A549 (cell line): ENCODE results near the gene MMUT. TPM values are rescaled to one million over a fixed set of nuclear protein-coding genes. Genes with fewer than 3 reads are reported as not detected.
"Not testable (repeated sequence)": the region's sequence is repeated elsewhere in the genome, so short reads cannot be mapped to it uniquely, and the experiment has no call there.

Experiments used
- ATAC-seq, 2 experiments: fragments of 200-7000 bp in 1 of 2; fragments of >200 bp in 1 of 2; cut with Nextera tagmentation in 1 of 2; cut with Tn5 transposase in 1 of 2; 3 replicates each; pipeline versions ENCODE4 v1.8.0 to v1.9.1; 2018 to 2020; ENCODE audit warnings: mild to moderate bottlenecking in 1 of 2, moderate library complexity in 1 of 2
- CTCF ChIA-PET: fragments of 300-600 bp; sonication (Branson Sonifier 250); formaldehyde crosslinking; extraction: SDS; loops from one replicate; lab custom pipeline; 2021; ENCODE audit warnings: antibody characterized with exemption, inconsistent platforms; lab: Yijun Ruan, JAX
- POLR2A ChIA-PET: fragments of 350-600 bp; formaldehyde crosslinking; extraction: SDS; loops from one replicate; lab custom pipeline; 2021; ENCODE audit warnings: antibody characterized with exemption, inconsistent platforms; lab: Yijun Ruan, JAX
- DNase-seq, 2 experiments: peaks; one replicate each; pipeline versions ENCODE4 v3.0.0 to v3.0.0-alpha.2; 2011 to 2016; ENCODE audit warnings: low read depth in 1 of 2, low spot score in 1 of 2
- FAIRE-seq: peaks from 2 replicates; lab custom pipeline; 2011; peaks lifted over from hg19 to GRCh38; lab: Jason Lieb, UNC
- H3K27ac ChIP-seq, 2 experiments: fragments of >200 bp; sonication (Bioruptor Twin); formaldehyde crosslinking; 3 replicates each; pipeline ENCODE4 v1.5.1; 2016 to 2017
- H3K4me1 ChIP-seq: fragments of >200 bp; sonication (Bioruptor Twin); formaldehyde crosslinking; 3 replicates; pipeline ENCODE4 v1.6.1; 2016
- H3K4me2 ChIP-seq: fragments of >200 bp; sonication (Bioruptor Twin); formaldehyde crosslinking; 3 replicates; pipeline ENCODE4 v1.6.1; 2016
- H3K4me3 ChIP-seq: fragments of >200 bp; sonication (Bioruptor Twin); formaldehyde crosslinking; 3 replicates; pipeline ENCODE4 v1.5.1; 2016
- H3K9me3 ChIP-seq: fragments of >200 bp; sonication (Bioruptor Twin); formaldehyde crosslinking; 3 replicates; pipeline ENCODE4 v1.6.1; 2016
- BHLHE40 ChIP-seq: IDR thresholded peaks from 2 replicates; pipeline ENCODE4 v1.6.1; 2012; ENCODE audit warnings: low read depth, low read length, inconsistent platforms
- CBX2 ChIP-seq: fragments of 200-600 bp; sonication (generic); IDR thresholded peaks from 2 replicates; pipeline ENCODE4 v1.6.1; 2016; ENCODE audit warnings: low read depth, mild to moderate bottlenecking, borderline replicate concordance
- FOSB ChIP-seq: fragments of 250-450 bp; sonication (Bioruptor Pico); IDR thresholded peaks from 2 replicates; pipeline ENCODE4 v1.5.0; 2020; ENCODE audit warnings: mild to moderate bottlenecking, moderate library complexity
- FOSL2 ChIP-seq, 2 experiments: fragments of 450-650 bp in 1 of 2; fragments of >200 bp in 1 of 2; sonication (Bioruptor Twin) in 1 of 2; formaldehyde crosslinking; IDR thresholded peaks; 2 replicates each; pipeline versions ENCODE4 v1.5.0 to v1.6.1; 2016 to 2020; ENCODE audit warnings: mild to moderate bottlenecking in 1 of 2, moderate library complexity in 1 of 2
- GATA3 ChIP-seq: IDR thresholded peaks from 2 replicates; pipeline ENCODE4 v1.6.1; 2012; ENCODE audit warnings: borderline replicate concordance
- HOXB13 ChIP-seq: fragments of 250-450 bp; sonication (Bioruptor Pico); IDR thresholded peaks from 2 replicates; pipeline ENCODE4 v1.5.0; 2020; ENCODE audit warnings: low read depth, mild to moderate bottlenecking, moderate library complexity
- HOXB5 ChIP-seq: fragments of 250-450 bp; sonication (Bioruptor Pico); IDR thresholded peaks from 2 replicates; pipeline ENCODE4 v1.5.0; 2020; ENCODE audit warnings: mild to moderate bottlenecking, moderate library complexity
- JUNB ChIP-seq: fragments of >200 bp; sonication (Bioruptor Twin); formaldehyde crosslinking; IDR thresholded peaks from 2 replicates; pipeline ENCODE4 v1.6.1; 2016
- RARB ChIP-seq: fragments of 250-450 bp; sonication (Bioruptor Pico); IDR thresholded peaks from 2 replicates; pipeline ENCODE4 v1.8.0; 2021; ENCODE audit warnings: mild to moderate bottlenecking, moderate library complexity
- SREBF2 ChIP-seq: fragments of 450-650 bp; IDR thresholded peaks from 2 replicates; pipeline ENCODE4 v1.6.1; 2014; ENCODE audit warnings: mild to moderate bottlenecking, moderate library complexity
- ZC3H11A ChIP-seq: fragments of 450-650 bp; IDR thresholded peaks from 2 replicates; pipeline ENCODE4 v1.6.1; 2014; ENCODE audit warnings: antibody characterized with exemption, mild to moderate bottlenecking
- ZFP36 ChIP-seq: fragments of 450-650 bp; IDR thresholded peaks from 2 replicates; pipeline ENCODE4 v1.6.1; 2014; ENCODE audit warnings: borderline replicate concordance; ENCODE audit not compliant: partially characterized antibody
- ZSCAN20 ChIP-seq: fragments of 250-450 bp; sonication (Bioruptor Pico); IDR thresholded peaks from 2 replicates; pipeline ENCODE4 v1.8.0; 2022; ENCODE audit warnings: mild to moderate bottlenecking, moderate library complexity
- WGBS: methylation state at CpG from one replicate; pipeline ENCODE4 v1.1.6; 2017; ENCODE audit errors: missing lambda C conversion rate; 5-methylcytosine and 5-hydroxymethylcytosine counted together
- polyA plus RNA-seq, 4 experiments: library from polyadenylated mRNA; depleted of rRNA in 3 of 4; stranded (reverse); fragments of >200 nt; fragmentation: RNase III in 1 of 4; extraction: RNeasy Plus Mini Kit Qiagen cat#74134 plus additional on column Dnase treatment in 1 of 4; gene quantifications; 2 replicates in 3 of 4; 3 replicates in 1 of 4; pipeline ENCODE4 v1.2.3, GENCODE V29; 2011 to 2017
- TF ChIP-seq, protein P1 (sequence below): fragments of >200 bp; sonication (Bioruptor Twin); formaldehyde crosslinking; IDR thresholded peaks from 3 replicates; pipeline ENCODE4 v1.6.1; 2016
- TF ChIP-seq, protein P2 (sequence below): fragments of >200 bp; sonication (Bioruptor Twin); formaldehyde crosslinking; IDR thresholded peaks from 3 replicates; pipeline ENCODE4 v1.5.1; 2016
- TF ChIP-seq, protein P3 (sequence below): fragments of 200-600 bp; sonication (generic); IDR thresholded peaks from 2 replicates; pipeline ENCODE4 v1.6.1; 2016; ENCODE audit warnings: antibody characterized with exemption, mild to moderate bottlenecking, moderate library complexity
- TF ChIP-seq, protein P4 (sequence below): IDR thresholded peaks from 2 replicates; pipeline ENCODE4 v1.6.1; 2012
- TF ChIP-seq, protein P5 (sequence below): fragments of >200 bp; sonication (Bioruptor Twin); formaldehyde crosslinking; IDR thresholded peaks from 2 replicates; pipeline ENCODE4 v1.6.1; 2016
- TF ChIP-seq, protein P6 (sequence below): fragments of 450-650 bp; IDR thresholded peaks from 2 replicates; pipeline ENCODE4 v1.6.1; 2014; ENCODE audit warnings: antibody characterized with exemption

MMUT gene
- polyA plus RNA-seq, 2 of the 4 experiments (the other 2 are of a cell fraction): 6.6 to 14.3 TPM

DNA sequence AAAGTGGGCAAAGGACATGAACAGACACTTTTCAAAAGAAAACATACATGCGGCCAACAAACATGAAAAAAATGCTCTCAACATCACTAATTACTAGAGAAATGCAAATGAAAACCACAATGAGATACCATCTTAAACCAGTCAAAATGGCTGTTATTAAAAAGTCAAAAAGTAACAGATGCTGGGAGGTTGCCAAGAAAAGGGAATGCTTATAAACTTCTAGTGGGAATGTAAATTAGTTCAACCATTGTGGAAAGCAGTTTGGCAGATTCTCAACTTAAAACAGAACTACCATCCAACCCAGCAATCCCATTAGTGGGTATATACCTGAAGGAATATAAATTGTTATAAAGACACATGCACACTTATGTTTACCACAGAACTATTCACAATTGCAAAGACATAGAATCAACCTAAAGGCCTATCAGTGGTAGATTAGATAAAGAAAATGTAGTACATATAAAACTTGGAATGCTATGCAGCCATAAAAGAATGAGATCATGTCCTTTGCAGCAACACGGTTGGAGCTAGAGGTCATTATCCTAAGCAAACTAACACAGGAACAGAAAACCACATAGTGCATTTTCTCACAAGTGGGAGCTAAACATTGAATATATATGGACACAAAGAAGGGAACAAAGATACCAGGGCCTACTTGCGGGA is 16.4 kb upstream of the MMUT start:
- Histone ChIP-seq H3K4me1 (no peaks in the 10 kb centered on the region), H3K4me3 (no peak overlapping the region), H3K27ac (no peak overlapping the region), H3K4me2 (no peak overlapping the region), H3K9me3 (no peaks in the 10 kb centered on the region)
- 78% methylated on average over 3 of the region's 3 CpGs for WGBS
- ChIA-PET CTCF (no interaction called here), POLR2A (no interaction called here)
- ATAC-seq (no peak), DNase-seq (no peak)
- TF ChIP-seq, protein P1, sequence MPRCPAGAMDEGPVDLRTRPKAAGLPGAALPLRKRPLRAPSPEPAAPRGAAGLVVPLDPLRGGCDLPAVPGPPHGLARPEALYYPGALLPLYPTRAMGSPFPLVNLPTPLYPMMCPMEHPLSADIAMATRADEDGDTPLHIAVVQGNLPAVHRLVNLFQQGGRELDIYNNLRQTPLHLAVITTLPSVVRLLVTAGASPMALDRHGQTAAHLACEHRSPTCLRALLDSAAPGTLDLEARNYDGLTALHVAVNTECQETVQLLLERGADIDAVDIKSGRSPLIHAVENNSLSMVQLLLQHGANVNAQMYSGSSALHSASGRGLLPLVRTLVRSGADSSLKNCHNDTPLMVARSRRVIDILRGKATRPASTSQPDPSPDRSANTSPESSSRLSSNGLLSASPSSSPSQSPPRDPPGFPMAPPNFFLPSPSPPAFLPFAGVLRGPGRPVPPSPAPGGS: no peak
- no peak for TF ChIP-seq ZSCAN20 (CRISPR knock-in tag)
- no peak for TF ChIP-seq FOSB
- TF ChIP-seq SREBF2: no peak
- TF ChIP-seq, protein P2, sequence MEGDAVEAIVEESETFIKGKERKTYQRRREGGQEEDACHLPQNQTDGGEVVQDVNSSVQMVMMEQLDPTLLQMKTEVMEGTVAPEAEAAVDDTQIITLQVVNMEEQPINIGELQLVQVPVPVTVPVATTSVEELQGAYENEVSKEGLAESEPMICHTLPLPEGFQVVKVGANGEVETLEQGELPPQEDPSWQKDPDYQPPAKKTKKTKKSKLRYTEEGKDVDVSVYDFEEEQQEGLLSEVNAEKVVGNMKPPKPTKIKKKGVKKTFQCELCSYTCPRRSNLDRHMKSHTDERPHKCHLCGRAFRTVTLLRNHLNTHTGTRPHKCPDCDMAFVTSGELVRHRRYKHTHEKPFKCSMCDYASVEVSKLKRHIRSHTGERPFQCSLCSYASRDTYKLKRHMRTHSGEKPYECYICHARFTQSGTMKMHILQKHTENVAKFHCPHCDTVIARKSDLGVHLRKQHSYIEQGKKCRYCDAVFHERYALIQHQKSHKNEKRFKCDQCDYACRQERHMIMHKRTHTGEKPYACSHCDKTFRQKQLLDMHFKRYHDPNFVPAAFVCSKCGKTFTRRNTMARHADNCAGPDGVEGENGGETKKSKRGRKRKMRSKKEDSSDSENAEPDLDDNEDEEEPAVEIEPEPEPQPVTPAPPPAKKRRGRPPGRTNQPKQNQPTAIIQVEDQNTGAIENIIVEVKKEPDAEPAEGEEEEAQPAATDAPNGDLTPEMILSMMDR: no peak
- TF ChIP-seq, protein P3, sequence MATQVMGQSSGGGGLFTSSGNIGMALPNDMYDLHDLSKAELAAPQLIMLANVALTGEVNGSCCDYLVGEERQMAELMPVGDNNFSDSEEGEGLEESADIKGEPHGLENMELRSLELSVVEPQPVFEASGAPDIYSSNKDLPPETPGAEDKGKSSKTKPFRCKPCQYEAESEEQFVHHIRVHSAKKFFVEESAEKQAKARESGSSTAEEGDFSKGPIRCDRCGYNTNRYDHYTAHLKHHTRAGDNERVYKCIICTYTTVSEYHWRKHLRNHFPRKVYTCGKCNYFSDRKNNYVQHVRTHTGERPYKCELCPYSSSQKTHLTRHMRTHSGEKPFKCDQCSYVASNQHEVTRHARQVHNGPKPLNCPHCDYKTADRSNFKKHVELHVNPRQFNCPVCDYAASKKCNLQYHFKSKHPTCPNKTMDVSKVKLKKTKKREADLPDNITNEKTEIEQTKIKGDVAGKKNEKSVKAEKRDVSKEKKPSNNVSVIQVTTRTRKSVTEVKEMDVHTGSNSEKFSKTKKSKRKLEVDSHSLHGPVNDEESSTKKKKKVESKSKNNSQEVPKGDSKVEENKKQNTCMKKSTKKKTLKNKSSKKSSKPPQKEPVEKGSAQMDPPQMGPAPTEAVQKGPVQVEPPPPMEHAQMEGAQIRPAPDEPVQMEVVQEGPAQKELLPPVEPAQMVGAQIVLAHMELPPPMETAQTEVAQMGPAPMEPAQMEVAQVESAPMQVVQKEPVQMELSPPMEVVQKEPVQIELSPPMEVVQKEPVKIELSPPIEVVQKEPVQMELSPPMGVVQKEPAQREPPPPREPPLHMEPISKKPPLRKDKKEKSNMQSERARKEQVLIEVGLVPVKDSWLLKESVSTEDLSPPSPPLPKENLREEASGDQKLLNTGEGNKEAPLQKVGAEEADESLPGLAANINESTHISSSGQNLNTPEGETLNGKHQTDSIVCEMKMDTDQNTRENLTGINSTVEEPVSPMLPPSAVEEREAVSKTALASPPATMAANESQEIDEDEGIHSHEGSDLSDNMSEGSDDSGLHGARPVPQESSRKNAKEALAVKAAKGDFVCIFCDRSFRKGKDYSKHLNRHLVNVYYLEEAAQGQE: no peak
- no peak for TF ChIP-seq ZFP36
- TF ChIP-seq, protein P4, sequence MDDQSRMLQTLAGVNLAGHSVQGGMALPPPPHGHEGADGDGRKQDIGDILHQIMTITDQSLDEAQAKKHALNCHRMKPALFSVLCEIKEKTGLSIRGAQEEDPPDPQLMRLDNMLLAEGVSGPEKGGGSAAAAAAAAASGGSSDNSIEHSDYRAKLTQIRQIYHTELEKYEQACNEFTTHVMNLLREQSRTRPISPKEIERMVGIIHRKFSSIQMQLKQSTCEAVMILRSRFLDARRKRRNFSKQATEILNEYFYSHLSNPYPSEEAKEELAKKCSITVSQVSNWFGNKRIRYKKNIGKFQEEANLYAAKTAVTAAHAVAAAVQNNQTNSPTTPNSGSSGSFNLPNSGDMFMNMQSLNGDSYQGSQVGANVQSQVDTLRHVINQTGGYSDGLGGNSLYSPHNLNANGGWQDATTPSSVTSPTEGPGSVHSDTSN: no peak
- TF ChIP-seq, protein P5, sequence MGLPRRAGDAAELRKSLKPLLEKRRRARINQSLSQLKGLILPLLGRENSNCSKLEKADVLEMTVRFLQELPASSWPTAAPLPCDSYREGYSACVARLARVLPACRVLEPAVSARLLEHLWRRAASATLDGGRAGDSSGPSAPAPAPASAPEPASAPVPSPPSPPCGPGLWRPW: no peak
- no peak for TF ChIP-seq ZC3H11A
- TF ChIP-seq RARB (CRISPR knock-in tag): no peak
- TF ChIP-seq HOXB13: no peak
- TF ChIP-seq, protein P6, sequence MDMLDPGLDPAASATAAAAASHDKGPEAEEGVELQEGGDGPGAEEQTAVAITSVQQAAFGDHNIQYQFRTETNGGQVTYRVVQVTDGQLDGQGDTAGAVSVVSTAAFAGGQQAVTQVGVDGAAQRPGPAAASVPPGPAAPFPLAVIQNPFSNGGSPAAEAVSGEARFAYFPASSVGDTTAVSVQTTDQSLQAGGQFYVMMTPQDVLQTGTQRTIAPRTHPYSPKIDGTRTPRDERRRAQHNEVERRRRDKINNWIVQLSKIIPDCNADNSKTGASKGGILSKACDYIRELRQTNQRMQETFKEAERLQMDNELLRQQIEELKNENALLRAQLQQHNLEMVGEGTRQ: no peak
- no peak for TF ChIP-seq JUNB
- no peak for TF ChIP-seq BHLHE40
- no peak for TF ChIP-seq CBX2
- TF ChIP-seq HOXB5 (CRISPR knock-in tag): no peak
- TF ChIP-seq GATA3: no peak
- TF ChIP-seq FOSL2 (IDR thresholded peaks at IDR 0.05): no peak
- TF ChIP-seq FOSL2 (CRISPR knock-in tag; IDR thresholded peaks at IDR 0.05): no peak
- TF ChIP-seq, all 56 proteins: peak for 0
- FAIRE-seq: no peak

DNA sequence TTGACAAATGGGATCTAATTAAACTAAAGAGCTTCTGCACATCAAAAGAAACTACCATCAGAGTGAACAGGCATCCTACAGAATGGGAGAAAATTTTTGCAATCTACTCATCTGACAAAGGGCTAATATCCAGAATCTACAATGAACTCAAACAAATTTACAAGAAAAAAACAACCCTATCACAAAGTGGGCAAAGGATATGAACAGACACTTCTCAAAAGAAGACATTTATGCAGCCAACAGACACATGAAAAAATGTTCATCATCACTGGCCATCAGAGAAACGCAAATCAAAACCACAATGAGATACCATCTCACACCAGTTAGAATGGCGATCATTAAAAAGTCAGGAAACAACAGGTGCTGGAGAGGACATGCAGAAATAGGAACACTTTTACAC is 13.5 kb upstream of the MMUT start:
- H3K27ac ChIP-seq, H3K4me3 ChIP-seq, H3K4me1 ChIP-seq, DNase-seq, H3K4me2 ChIP-seq, POLR2A ChIA-PET, ATAC-seq, FAIRE-seq, H3K9me3 ChIP-seq, CTCF ChIA-PET: not testable (repeated sequence)
- 63% methylated on average over 2 of the region's 2 CpGs for WGBS
